Colonic mucosa (tissue), 4 donors: Measurements from ENCODE around the gene MORN1. TPM values are rescaled to one million over a fixed set of nuclear protein-coding genes. Genes with fewer than 3 reads are reported as not detected.

Experiments
- DNase-seq: peaks from one replicate; pipeline ENCODE4 v3.0.0-alpha.2; 2020
- H3K27ac ChIP-seq: fragments of 200-600 bp; one replicate; pipeline ENCODE4 v1.8.0; 2021
- H3K27me3 ChIP-seq: fragments of 200-600 bp; one replicate; pipeline ENCODE4 v1.8.0; 2021
- H3K36me3 ChIP-seq: fragments of 200-600 bp; one replicate; pipeline ENCODE4 v1.8.0; 2021
- H3K4me1 ChIP-seq: fragments of 200-600 bp; one replicate; pipeline ENCODE4 v1.8.0; 2021; ENCODE audit warnings: mild to moderate bottlenecking
- H3K4me3 ChIP-seq: fragments of 200-600 bp; one replicate; pipeline ENCODE4 v1.8.0; 2021
- H3K9ac ChIP-seq, 2 donors: one replicate each; pipeline ENCODE4 v1.7.0; 2013; ENCODE audit warnings: control low read depth in 2 of 2, low read depth in 2 of 2, low read length in 2 of 2
- H3K9me3 ChIP-seq: fragments of 200-600 bp; one replicate; pipeline ENCODE4 v1.8.0; 2021
- intact Hi-C: fragments of 100-400 bp; cut with DNase I; formaldehyde crosslinking; loops from one replicate; pipeline ENCODE4 v1.14.1; 2022
- total RNA-seq, 2 donors: library from RNA; stranded (reverse); fragmentation: NEBNext Ultra II Directional in 1 of 2; extraction: Animal tissue kit (Norgen Biotek cat#: 25700) in 1 of 2; gene quantifications; one replicate each; pipeline ENCODE4 v1.2.1, GENCODE V29; 2021
- TF ChIP-seq, protein P1 (sequence below): fragments of 200-600 bp; IDR thresholded peaks from one replicate; pipeline ENCODE4 v1.8.0; 2022; ENCODE audit warnings: antibody characterized with exemption, mild to moderate bottlenecking
- donor health status: healthy.
- donor health status: DM: no; HTN: no; CAD: no.
- donor health status: DM: no; HTN: no; CAD: no.

MORN1 gene
- total RNA-seq, 2 donors from 2014 or later: 11.3 to 18.9 TPM

DNA sequence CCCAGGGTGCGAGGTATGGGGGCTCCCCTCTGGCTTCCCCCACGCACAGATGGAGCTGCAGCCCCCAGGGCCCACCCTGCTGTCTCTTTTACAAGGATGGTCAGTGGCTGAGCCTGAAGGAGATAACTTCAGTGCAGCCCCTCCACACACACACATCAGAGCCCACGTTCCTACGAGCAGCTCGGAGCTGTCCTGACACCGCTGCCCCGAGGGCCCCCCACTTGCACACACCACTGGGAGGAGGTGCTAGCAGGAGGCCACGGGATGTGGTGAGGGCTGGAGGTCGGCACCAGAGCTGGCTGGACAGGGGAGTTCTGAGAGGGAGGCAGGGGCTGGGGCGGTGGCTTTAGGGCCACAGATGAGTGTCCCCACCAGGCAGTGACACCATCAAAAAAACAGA, 53.9 kb downstream of the MORN1 start:
- H3K36me3 ChIP-seq: no peaks in the 10 kb centered on the region
- no peak overlapping the region for H3K27ac ChIP-seq
- H3K4me1 ChIP-seq: no peaks in the 10 kb centered on the region
- no peaks in the 10 kb centered on the region for H3K9me3 ChIP-seq
- intact Hi-C loops: no loop called here
- no peak overlapping the region for H3K4me3 ChIP-seq
- TF ChIP-seq, protein P1, sequence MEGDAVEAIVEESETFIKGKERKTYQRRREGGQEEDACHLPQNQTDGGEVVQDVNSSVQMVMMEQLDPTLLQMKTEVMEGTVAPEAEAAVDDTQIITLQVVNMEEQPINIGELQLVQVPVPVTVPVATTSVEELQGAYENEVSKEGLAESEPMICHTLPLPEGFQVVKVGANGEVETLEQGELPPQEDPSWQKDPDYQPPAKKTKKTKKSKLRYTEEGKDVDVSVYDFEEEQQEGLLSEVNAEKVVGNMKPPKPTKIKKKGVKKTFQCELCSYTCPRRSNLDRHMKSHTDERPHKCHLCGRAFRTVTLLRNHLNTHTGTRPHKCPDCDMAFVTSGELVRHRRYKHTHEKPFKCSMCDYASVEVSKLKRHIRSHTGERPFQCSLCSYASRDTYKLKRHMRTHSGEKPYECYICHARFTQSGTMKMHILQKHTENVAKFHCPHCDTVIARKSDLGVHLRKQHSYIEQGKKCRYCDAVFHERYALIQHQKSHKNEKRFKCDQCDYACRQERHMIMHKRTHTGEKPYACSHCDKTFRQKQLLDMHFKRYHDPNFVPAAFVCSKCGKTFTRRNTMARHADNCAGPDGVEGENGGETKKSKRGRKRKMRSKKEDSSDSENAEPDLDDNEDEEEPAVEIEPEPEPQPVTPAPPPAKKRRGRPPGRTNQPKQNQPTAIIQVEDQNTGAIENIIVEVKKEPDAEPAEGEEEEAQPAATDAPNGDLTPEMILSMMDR: no peak
- no peak for DNase-seq
- H3K9ac ChIP-seq: no peak overlapping the region
- H3K27me3 ChIP-seq: no peaks in the 10 kb centered on the region

DNA sequence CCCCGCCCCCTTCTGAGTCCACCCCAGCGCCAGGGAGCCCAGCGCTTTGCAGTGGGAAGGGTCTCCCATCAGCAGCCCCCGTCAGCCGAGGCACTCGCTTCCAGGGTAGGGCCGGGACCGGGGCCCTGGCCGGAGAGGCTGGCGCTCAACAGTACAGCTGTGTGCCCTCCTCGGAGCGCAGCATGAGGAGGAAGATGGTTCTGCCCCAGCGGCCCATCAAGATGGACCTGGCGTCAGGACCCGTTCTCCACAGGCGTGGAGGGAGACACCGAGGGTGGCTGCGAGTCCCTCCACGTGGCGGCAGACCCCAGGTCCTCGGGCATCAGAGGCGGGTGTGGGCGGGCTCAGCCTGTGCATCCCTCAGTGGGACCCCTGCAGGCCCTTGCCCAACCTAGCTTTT, 54.3 kb downstream of the MORN1 start:
- no peak overlapping the region for H3K4me3 ChIP-seq
- no peak for DNase-seq
- H3K9ac ChIP-seq: no peak overlapping the region
- no peaks in the 10 kb centered on the region for H3K4me1 ChIP-seq
- H3K27ac ChIP-seq: no peak overlapping the region
- TF ChIP-seq, protein P1: no peak
- H3K27me3 ChIP-seq: no peaks in the 10 kb centered on the region
- no peaks in the 10 kb centered on the region for H3K9me3 ChIP-seq
- no peaks in the 10 kb centered on the region for H3K36me3 ChIP-seq
- intact Hi-C loops: no loop called here

DNA sequence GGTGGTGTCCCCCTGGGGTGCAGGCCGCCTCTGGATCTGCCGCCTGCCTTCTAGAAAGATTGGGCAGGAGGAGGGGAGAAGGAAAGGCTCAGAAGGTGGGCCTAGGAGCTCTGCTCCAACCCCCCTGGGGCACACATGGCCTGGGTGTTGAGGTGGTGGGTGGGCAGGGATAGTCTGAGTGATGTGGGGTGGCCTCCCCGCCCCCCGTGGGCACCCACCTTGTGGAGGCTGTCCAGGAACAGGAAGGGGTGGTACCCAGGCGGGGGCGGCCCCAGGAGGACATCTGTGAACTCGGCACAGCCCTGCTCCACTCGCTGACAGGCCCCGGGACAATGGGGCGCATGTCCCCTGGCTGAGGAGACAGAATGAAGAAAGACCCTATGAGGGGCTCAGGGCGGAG, 54.9 kb downstream of the MORN1 start:
- intact Hi-C loops: no loop called here
- no peak for DNase-seq
- Histone ChIP-seq H3K4me1 (no peaks in the 10 kb centered on the region), H3K27ac (no peak overlapping the region), H3K9ac (no peak overlapping the region), H3K9me3 (no peaks in the 10 kb centered on the region), H3K36me3 (no peaks in the 10 kb centered on the region), H3K27me3 (no peaks in the 10 kb centered on the region), H3K4me3 (no peak overlapping the region)
- TF ChIP-seq, protein P1: no peak

DNA sequence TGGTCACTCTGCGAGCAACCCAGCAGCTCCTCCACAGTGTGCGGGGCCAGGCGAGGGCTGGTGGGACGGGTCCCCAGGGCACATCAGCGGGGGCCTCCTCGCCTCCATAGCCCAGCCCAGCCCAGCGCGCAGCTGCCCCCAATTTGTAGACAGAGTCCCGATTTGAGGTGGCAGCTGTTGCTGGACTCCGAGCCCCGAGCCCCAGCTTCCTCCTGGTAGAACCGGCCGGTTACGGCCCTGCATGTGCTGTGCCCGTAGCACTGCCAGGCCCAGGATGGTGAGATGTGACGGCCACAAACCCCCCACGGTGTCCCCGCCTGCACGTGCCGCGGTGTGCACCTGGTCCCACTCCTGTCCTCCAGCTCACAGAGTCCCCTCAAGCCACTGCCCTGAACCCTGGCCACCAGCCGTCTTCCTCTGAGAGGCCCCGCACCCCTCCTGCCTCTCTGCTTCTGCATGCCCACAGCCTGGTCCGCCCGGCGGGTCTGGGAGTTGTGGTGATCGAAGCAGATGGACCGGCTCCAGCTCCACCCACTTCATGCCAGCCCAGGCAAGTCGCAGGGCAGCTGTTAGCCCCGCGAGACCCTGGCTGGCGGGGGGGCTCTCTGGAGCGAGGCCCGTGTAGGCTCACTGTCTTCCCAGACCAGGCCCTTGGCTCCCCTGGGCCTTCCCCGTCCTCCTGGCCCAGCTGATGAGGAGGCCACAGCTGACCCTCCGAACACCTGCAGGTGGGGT, 55.5 kb downstream of the MORN1 start:
- Histone ChIP-seq H3K27me3 (no peaks in the 10 kb centered on the region), H3K9ac (no peak overlapping the region), H3K36me3 (no peaks in the 10 kb centered on the region), H3K9me3 (no peaks in the 10 kb centered on the region), H3K27ac (no peak overlapping the region), H3K4me1 (no peaks in the 10 kb centered on the region), H3K4me3 (no peak overlapping the region)
- DNase-seq: no peak
- TF ChIP-seq, protein P1: no peak
- intact Hi-C loops: no loop called here

DNA sequence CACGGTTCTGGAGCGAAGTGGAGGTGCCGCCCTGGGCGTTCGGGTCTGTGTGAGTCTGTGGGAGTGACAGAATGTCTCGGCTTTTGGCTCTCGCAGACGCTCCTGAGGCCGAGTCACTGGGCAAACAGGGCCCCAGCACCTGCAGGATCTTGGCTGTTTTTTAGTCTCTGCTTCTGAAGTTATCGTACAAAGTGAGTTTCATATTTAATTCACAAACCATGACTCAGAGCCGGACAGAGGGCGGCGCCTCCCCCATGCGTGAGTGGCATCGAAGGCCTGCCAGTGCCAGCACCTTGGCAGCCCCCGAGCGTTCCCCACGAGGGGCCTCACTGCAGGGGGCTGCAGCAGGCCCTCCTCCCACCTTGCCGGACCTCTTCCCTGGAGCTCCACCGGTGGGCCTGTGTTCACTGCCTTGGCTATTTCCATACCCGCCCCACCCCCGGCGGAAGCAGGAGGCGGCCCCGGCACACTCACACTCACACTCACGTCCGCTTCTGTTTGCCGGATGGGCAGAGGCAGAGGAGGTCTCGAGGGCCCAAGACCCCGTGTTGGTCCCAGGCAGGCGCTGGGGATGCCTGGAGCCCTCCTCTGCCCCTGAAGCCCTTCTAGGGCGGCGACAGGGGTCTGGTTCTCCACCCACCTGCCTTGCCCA, 56.3 kb downstream of the MORN1 start:
- H3K36me3 ChIP-seq: no peaks in the 10 kb centered on the region
- no peak overlapping the region for H3K27ac ChIP-seq
- no peak overlapping the region for H3K4me3 ChIP-seq
- intact Hi-C loops: no loop called here
- no peak for DNase-seq
- H3K9me3 ChIP-seq: no peaks in the 10 kb centered on the region
- H3K27me3 ChIP-seq: no peaks in the 10 kb centered on the region
- TF ChIP-seq, protein P1: no peak
- H3K9ac ChIP-seq: no peak overlapping the region
- no peaks in the 10 kb centered on the region for H3K4me1 ChIP-seq
